ENCODE data around the gene MFRP. TPM values are rescaled to one million over a fixed set of nuclear protein-coding genes. Genes with fewer than 3 reads are reported as not detected.

The MFRP gene
- total and polyA plus RNA-seq, 10 of the 15 experiments (the other 5 are each of a cell fraction or from before 2014, with no cell fraction given): not detected

GRCh38 chr11:119345685-119346084 is 820 bp downstream of the MFRP start (continued):
- TF ChIP-seq POU2F2 (IDR thresholded peaks at IDR 0.05; ENCODE audit: borderline replicate concordance, low read depth, low read length): no peak
- TF ChIP-seq NR2F1 (conservative IDR thresholded peaks at IDR 0.05): no peak

- WGBS (ENCODE audit: insufficient coverage, insufficient replicate concordance, low lambda C conversion rate, missing lambda C conversion rate): 40% methylated on average over 13 of the region's 14 CpGs
- DNase-seq (ENCODE audit: low read depth, low spot score) (no peak), FAIRE-seq (no peak), ATAC-seq (no peak)
- H3K27ac ChIP-seq (ENCODE audit: control insufficient read depth, insufficient read depth): no peak overlapping the region
- SMC1A ChIA-PET (ENCODE audit: uncharacterized antibody, unreplicated experiment): interaction anchor here (0.9 kb wide), 1 partner anchor 16 kb away, joined by 3 read pairs; no protein-coding TSS in a partner anchor
- in situ Hi-C loops (cut with MboI): no loop called here
- H3K79me2 ChIP-seq (ENCODE audit: control insufficient read depth, insufficient read depth, low read length): no peaks in the 10 kb centered on the region
- H4K20me1 ChIP-seq (ENCODE audit: control insufficient read depth, insufficient read depth): no peaks in the 10 kb centered on the region
- CTCF ChIA-PET: interaction anchor here (1.5 to 2.4 kb wide), 3 partner anchors 11 to 130 kb away, joined by 6 to 10 read pairs (median 8); no protein-coding TSS in a partner anchor
- intact Hi-C loops (cut with micrococcal nuclease; ENCODE audit: unreplicated experiment): no loop called here
- no peak overlapping the region for H2AFZ ChIP-seq (ENCODE audit: control insufficient read depth, low read depth, low read length)
- POLR2A ChIA-PET: no interaction called here
- no TSS peak for BruUV-seq (replicated peaks)
- RAD21 ChIA-PET (ENCODE audit: unreplicated experiment): no interaction called here
- no peaks in the 10 kb centered on the region for H3K36me3 ChIP-seq (ENCODE audit: control insufficient read depth in 2 of 2, insufficient read depth in 2 of 2, low read length in 1 of 2)
- no peak overlapping the region for H3K4me2 ChIP-seq (ENCODE audit: control insufficient read depth, insufficient read depth)
- no peak overlapping the region for H3K9ac ChIP-seq (ENCODE audit: control insufficient read depth, insufficient read depth, low read length)
- H3K27me3 ChIP-seq (replicated peaks in 1 of 2; ENCODE audit: control insufficient read depth in 2 of 2, insufficient read depth in 2 of 2, low read length in 1 of 2): peaks cover 9 to 11% of the 10 kb centered on the region in 2 experiments
- H3K9me3 ChIP-seq (replicated peaks; ENCODE audit: control insufficient read depth, insufficient read depth, low read length): no peaks in the 10 kb centered on the region
- H3K4me3 ChIP-seq: no peak overlapping the region
- H3K4me1 ChIP-seq (ENCODE audit: control insufficient read depth, insufficient read depth, low read length): no peaks in the 10 kb centered on the region
- TF ChIP-seq FOXM1 (IDR thresholded peaks at IDR 0.05; ENCODE audit: low read depth, low read length): no peak
- no peak for TF ChIP-seq HSF1 (IDR thresholded peaks at IDR 0.05; ENCODE audit: low read depth, low read length)
- no peak for TF ChIP-seq HDGF (IDR thresholded peaks at IDR 0.05)
- no peak for TF ChIP-seq SRF (IDR thresholded peaks at IDR 0.05; ENCODE audit: low read depth in 2 of 2, low read length in 2 of 2)
- TF ChIP-seq ZNF24 (IDR thresholded peaks at IDR 0.05): no peak
- no peak for TF ChIP-seq RELA (IDR thresholded peaks at IDR 0.05; ENCODE audit: borderline replicate concordance, partially characterized antibody)
- TF ChIP-seq POLR2AphosphoS2 (IDR thresholded peaks at IDR 0.05; ENCODE audit: low read depth, low read length): no peak
- no peak for TF ChIP-seq ATF2 (IDR thresholded peaks at IDR 0.05; ENCODE audit: low read length)
- TF ChIP-seq CEBPB (IDR thresholded peaks at IDR 0.05; ENCODE audit: borderline replicate concordance in 1 of 2, low read depth in 2 of 2, low read length in 2 of 2): no peak
- no peak for TF ChIP-seq POLR2A (IDR thresholded peaks at IDR 0.05; ENCODE audit: low read depth, low read length)
- no peak for TF ChIP-seq RBBP5 (conservative IDR thresholded peaks at IDR 0.05)
- TF ChIP-seq STAT1 (conservative IDR thresholded peaks at IDR 0.05): no peak
- TF ChIP-seq WRNIP1 (IDR thresholded peaks at IDR 0.05; ENCODE audit: borderline replicate concordance, low read depth, low read length): no peak
- no peak for TF ChIP-seq CBX3 (IDR thresholded peaks at IDR 0.05; ENCODE audit: borderline replicate concordance, low read depth)
- no peak for TF ChIP-seq SUZ12 (IDR thresholded peaks at IDR 0.05; ENCODE audit: unreplicated experiment)
- no peak for TF ChIP-seq IRF5 (IDR thresholded peaks at IDR 0.05; ENCODE audit: borderline replicate concordance)
- TF ChIP-seq JUND (IDR thresholded peaks at IDR 0.05; ENCODE audit: low read depth, low read length): no peak
- no peak for TF ChIP-seq CBFB (IDR thresholded peaks at IDR 0.05; ENCODE audit: low read depth)
These were observed 2.1 kb downstream of the MFRP start for GRCh38 chr11:119344291-119345010.
